ENCODE data around the gene BAIAP3. TPM values are rescaled to one million over a fixed set of nuclear protein-coding genes. Genes with fewer than 3 reads are reported as not detected.

Gene BAIAP3
- total and polyA plus RNA-seq, 2 of the 8 experiments (the other 6 are each of a cell fraction or from before 2014, with no cell fraction given), result 2.9 to 6.8 TPM

DNA sequence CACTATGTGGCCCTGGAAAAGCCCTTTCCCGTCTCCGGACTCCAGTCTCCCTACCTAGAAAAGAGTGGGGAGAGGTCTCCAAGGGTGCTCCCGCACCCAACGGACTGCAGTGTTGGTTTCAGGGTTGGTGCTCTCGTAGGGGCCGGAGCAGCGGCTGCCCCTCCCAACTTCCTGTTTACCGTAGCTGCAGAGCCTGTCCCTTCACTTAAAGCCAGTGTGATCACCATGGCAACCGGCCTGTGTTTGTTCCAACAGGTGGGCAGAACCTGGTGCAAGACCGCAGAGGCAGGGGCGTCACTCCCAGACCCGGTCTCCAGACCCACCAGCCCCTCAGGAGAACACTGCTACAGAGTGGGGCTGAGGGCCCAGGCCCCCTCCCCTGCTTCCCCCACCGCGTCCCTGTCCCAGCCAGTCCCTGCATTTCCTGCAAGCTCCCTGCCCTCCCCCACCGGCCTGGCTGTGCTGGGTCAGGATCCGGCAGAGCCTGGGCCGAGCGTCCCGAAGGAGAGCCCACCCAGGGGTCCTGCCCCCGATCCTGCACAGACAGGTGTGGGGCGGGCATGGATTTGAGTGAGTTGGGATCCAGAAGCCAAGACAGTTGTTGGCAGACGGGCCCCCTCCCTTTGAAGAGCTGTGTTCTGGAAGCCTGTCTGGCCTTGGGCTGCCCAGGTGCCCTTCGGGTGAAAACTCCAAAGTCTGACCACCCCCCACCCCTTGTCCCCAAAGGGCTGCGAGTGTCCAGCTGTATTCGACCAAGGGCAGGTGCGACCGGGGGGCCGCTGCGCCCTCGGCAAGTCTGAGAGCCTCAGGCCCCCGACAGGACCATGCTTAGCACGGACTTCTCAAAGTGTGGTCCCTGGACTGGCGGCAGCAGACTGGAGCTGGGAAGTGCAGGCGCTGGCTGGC is 1.5 kb upstream of the BAIAP3 start:
- peak; percentile 73 for FAIRE-seq
- no peak overlapping the region for H3K56ac ChIP-seq (replicated peaks; ENCODE audit: insufficient read length, low read depth, low read length)
- peak overlapping the region; percentile 83; the same call in 1 of the 2 replicates for H2BK5ac ChIP-seq (ENCODE audit: low read depth, low read length)
- peak overlapping the region; percentile 2 for H2BK120ac ChIP-seq (replicated peaks; ENCODE audit: low read depth, low read length)
- peak overlapping the region; percentile 42 for H4K91ac ChIP-seq (replicated peaks; ENCODE audit: insufficient read length, low read length)
- H2BK12ac ChIP-seq (ENCODE audit: low read depth, low read length), result peak overlapping the region; percentile 99
- DNase-seq (ENCODE audit: low read depth in 1 of 2, low spot score in 2 of 2), result peak in 1 of 2 experiments; percentile 91
- no peak overlapping the region for H4K5ac ChIP-seq (ENCODE audit: insufficient read length, low read depth, low read length)
- peaks cover 5 to 8% of the 10 kb centered on the region in 2 experiments; a peak in 2 of 4 replicates for H3K9me3 ChIP-seq (ENCODE audit: insufficient read depth in 2 of 2, low read depth in 1 of 2, low read length in 1 of 2)
- H2BK15ac ChIP-seq (ENCODE audit: low read length), result no peak overlapping the region
- ChIA-PET CTCF (ENCODE audit: partially characterized antibody) (interaction anchor here (0.6 to 4.5 kb wide), 9 partner anchors 14 to 830 kb away, joined by 3 to 52 read pairs (median 3); no protein-coding TSS in a partner anchor), POLR2A (ENCODE audit: partially characterized antibody) (interaction anchor here (0.8 to 3.2 kb wide), 15 partner anchors 8 to 609 kb away, joined by 3 to 29 read pairs (median 5); partner anchors contain the start of gene UBE2I)
- peak overlapping the region; percentile 3 to 58 (median 42); a peak in 7 of 8 replicates for H3K4me3 ChIP-seq (ENCODE audit: extremely low read depth in 1 of 4, insufficient read depth in 2 of 4, low read depth in 3 of 4, low read length in 4 of 4)
- no peak overlapping the region; the same call in none of the 2 replicates for H3K18ac ChIP-seq (ENCODE audit: extremely low read depth, low read length)
- no peak overlapping the region for H3K23ac ChIP-seq (ENCODE audit: insufficient read length)
- H3K4me2 ChIP-seq (ENCODE audit: insufficient read depth in 1 of 2, low read depth in 2 of 2, low read length in 2 of 2), result peak overlapping the region; percentile 72 to 87
- H2AK5ac ChIP-seq (ENCODE audit: low read depth, low read length), result peak overlapping the region; percentile 78; the same call in 1 of the 2 replicates
- no peak overlapping the region for H2AFZ ChIP-seq (ENCODE audit: low read length)
- peaks cover 13% of the 10 kb centered on the region; the same call in 1 of the 2 replicates for H3K23me2 ChIP-seq (ENCODE audit: low read depth, low read length)
- WGBS, 2 experiments (ENCODE audit: extremely low coverage in 1 of 2, insufficient coverage in 1 of 2, insufficient read length in 1 of 2, insufficient replicate concordance in 2 of 2, low coverage in 1 of 2, low lambda C conversion rate in 2 of 2, missing lambda C conversion rate in 1 of 2), result 9% methylated on average over 29 of the region's 34 CpGs; no CpG with 5 or more reads in 1 of the 2 experiments
- H3K27ac ChIP-seq (ENCODE audit: low read depth, low read length), result peak overlapping the region; percentile 60
- no peaks in the 10 kb centered on the region for H3K79me2 ChIP-seq (ENCODE audit: control insufficient read depth in 1 of 2, insufficient read depth in 2 of 2, low read length in 2 of 2)
- no peak overlapping the region for H3K4ac ChIP-seq (replicated peaks; ENCODE audit: insufficient read length, low read depth, low read length)
- no peaks in the 10 kb centered on the region for H3K36me3 ChIP-seq (ENCODE audit: control insufficient read depth in 2 of 4, insufficient read depth in 4 of 4, low read length in 3 of 4)
- peak overlapping the region in 3 of 4 experiments; percentile 8 to 60 (median 54); a peak in 5 of 7 replicates for H3K9ac ChIP-seq (replicated peaks in 1 of 4; ENCODE audit: extremely low read depth in 1 of 4, low read depth in 3 of 4, low read length in 3 of 4)
- peaks cover 19 to 51% (median 38%) of the 10 kb centered on the region in 4 experiments for H3K27me3 ChIP-seq (replicated peaks in 1 of 4; ENCODE audit: control insufficient read depth in 3 of 4, extremely low read depth in 1 of 4, insufficient read depth in 3 of 4, low read length in 3 of 4)
- peaks cover 7 to 13% of the 10 kb centered on the region in 2 experiments for H4K20me1 ChIP-seq (replicated peaks in 1 of 2; ENCODE audit: control insufficient read depth in 1 of 2, insufficient read depth in 2 of 2, low read length in 2 of 2)
- peak overlapping the region; percentile 81; the same call in 1 of the 2 replicates for H4K8ac ChIP-seq (ENCODE audit: extremely low read depth, insufficient read depth, low read length)
- no peaks in the 10 kb centered on the region for H3K79me1 ChIP-seq (ENCODE audit: low read depth, low read length)
- no peak overlapping the region for H3K14ac ChIP-seq (ENCODE audit: insufficient read length)
- H2BK20ac ChIP-seq (ENCODE audit: low read length), result peak overlapping the region; percentile 72; the same call in 1 of the 2 replicates
- peaks cover 0 to 15% (median 13%) of the 10 kb centered on the region in 4 experiments; a peak in 4 of 7 replicates for H3K4me1 ChIP-seq (replicated peaks in 1 of 4; ENCODE audit: control insufficient read depth in 3 of 4, insufficient read depth in 4 of 4, low read length in 3 of 4)
